GM10248 (cell line): ENCODE measurements around the gene ATRNL1.

ENCODE experiments used
- CTCF ChIA-PET: fragments of 300-600 bp; sonication (Branson Sonifier 250); formaldehyde crosslinking; extraction: SDS; loops from one replicate; lab custom pipeline; 2021; ENCODE audit warnings: antibody characterized with exemption; lab: Yijun Ruan, JAX
- POLR2A ChIA-PET: fragments of 350-650 bp; sonication (Branson Sonifier 250); formaldehyde crosslinking; extraction: SDS; loops from one replicate; lab custom pipeline; 2020; ENCODE audit warnings: antibody characterized with exemption; lab: Yijun Ruan, JAX
- DNase-seq: peaks from one replicate; pipeline ENCODE4 v3.0.0; 2012; ENCODE audit errors: extremely low spot score
- TF ChIP-seq, protein P1 (sequence below): IDR thresholded peaks from 2 replicates; pipeline ENCODE4 v1.5.1; 2012; ENCODE audit warnings: mild to moderate bottlenecking, low read depth; ENCODE audit errors: extremely low read depth, missing control alignments, control extremely low read depth

Gene ATRNL1

DNA sequence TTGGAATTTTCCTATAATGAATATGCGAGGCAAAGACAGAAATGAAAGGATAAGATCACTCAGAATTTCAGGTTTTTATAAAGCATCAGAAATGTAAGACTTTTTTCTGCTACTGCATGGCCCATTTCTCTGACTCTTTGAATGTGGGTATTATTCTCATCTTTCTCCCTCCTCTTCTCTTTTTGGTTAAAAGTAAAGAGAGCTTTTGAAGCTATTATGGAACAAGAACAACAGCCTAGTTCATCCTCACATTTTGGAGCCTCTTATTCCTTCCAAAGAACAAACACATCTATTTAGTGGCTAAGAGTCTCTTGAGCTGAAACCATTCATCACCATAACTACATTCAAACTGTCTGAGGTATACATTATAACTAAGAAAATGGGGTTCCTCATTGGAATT is 19.4 kb upstream of the ATRNL1 start:
- TF ChIP-seq, protein P1, sequence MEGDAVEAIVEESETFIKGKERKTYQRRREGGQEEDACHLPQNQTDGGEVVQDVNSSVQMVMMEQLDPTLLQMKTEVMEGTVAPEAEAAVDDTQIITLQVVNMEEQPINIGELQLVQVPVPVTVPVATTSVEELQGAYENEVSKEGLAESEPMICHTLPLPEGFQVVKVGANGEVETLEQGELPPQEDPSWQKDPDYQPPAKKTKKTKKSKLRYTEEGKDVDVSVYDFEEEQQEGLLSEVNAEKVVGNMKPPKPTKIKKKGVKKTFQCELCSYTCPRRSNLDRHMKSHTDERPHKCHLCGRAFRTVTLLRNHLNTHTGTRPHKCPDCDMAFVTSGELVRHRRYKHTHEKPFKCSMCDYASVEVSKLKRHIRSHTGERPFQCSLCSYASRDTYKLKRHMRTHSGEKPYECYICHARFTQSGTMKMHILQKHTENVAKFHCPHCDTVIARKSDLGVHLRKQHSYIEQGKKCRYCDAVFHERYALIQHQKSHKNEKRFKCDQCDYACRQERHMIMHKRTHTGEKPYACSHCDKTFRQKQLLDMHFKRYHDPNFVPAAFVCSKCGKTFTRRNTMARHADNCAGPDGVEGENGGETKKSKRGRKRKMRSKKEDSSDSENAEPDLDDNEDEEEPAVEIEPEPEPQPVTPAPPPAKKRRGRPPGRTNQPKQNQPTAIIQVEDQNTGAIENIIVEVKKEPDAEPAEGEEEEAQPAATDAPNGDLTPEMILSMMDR, result no peak
- no peak for DNase-seq
- POLR2A ChIA-PET, result no interaction called here
- CTCF ChIA-PET, result interaction anchor here (0.9 to 1.1 kb wide), 3 partner anchors 8 to 25 kb away, joined by 3 to 4 read pairs (median 4); no protein-coding TSS in a partner anchor

DNA sequence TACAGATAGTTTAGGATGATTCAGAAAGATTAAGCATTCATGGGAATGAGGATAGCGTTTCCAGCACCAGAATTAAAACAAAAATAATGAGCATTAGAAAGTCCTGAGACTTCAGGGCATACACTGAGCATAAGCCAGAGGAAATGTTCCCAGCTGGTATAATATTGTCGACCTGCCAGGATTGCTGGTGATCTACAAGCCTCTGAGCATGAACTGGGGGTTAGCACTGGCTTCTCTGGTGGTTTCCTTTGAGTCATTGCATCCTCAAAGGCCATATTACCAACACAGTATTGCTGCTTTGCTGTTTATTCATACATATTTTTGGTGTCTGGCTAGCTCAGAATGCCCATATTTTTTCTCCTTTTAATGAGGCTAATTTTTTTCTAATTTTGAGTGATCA is 10.7 kb upstream of the ATRNL1 start:
- ChIA-PET CTCF (interaction anchor here (1.0 kb wide), 1 partner anchor 25 kb away, joined by 3 read pairs; no protein-coding TSS in a partner anchor), POLR2A (no interaction called here)
- TF ChIP-seq, protein P1, result no peak
- DNase-seq, result no peak

DNA sequence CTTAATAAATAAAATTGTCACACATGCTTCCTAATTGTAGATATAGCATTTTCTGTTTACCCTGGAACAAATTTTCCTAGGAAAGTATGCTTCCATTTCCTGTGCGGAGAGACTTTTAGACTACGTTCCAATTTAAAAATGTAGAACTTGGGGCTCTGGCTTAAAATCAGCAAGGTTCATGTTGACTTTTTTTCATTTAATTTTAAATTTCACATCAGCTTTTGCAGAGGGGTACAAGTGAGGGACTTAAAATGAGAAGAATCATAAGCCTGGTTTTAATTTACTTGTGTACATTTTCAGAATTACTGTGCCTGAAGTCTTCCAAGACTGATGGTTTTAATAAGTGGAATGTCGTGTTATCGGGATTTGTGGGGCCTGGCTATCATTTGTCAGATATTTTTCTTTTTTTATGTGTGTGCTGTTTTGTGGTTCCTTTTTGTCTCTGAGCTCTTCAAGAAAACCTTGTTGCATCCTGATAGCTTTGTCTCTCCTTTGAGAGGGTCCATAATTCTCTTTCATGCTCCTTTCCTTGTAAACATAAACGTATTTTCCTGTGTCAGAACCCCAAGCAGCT is 8.8 kb upstream of the ATRNL1 start:
- CTCF ChIA-PET, result interaction anchor here (0.6 to 1.4 kb wide), 2 partner anchors 10 to 36 kb away, joined by 3 read pairs; no protein-coding TSS in a partner anchor
- TF ChIP-seq, protein P1, result no peak
- POLR2A ChIA-PET, result no interaction called here
- DNase-seq, result no peak

DNA sequence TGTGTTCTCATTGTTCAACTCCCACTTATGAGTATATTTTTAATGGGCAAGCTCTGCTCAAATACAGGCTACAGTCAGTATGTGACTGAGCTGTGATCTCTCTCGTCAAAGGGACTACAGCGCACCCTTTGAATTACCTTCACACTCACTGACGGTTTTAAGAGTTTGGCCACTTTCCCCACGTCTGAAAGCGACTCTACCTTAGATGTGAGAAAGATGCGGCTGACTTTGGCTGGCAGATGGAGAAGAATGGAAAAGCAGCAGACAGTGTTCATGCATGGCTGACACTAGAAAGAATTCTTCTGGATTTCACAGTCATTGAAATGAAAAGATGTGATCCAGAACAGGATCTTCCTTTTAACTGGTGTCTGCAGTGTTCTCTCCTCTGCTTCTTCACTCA is 2.0 kb upstream of the ATRNL1 start:
- ChIA-PET POLR2A (no interaction called here), CTCF (no interaction called here)
- TF ChIP-seq, protein P1, result no peak
- DNase-seq, result no peak

DNA sequence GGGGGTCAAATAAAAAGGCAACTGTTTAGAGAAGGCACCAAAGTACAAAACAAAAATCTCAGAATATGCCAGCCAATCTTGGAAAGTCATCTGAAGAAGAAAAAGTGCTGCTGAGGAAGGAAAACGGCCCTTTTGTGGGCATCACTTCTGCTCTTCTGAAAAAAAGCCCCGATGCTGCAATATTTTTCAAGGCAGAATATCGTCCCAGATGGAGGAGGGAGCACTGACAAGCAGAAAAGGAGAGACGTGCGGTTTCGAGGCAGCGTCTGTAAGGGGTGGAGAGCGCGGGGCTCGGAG is 959 bp upstream of the ATRNL1 start:
- ChIA-PET CTCF (interaction anchor here (1.0 kb wide), 1 partner anchor 90 kb away, joined by 3 read pairs; no protein-coding TSS in a partner anchor), POLR2A (interaction anchor here (0.6 kb wide), 1 partner anchor 241 kb away, joined by 6 read pairs; no protein-coding TSS in a partner anchor)
- TF ChIP-seq, protein P1, result no peak
- DNase-seq, result peak; percentile 17

DNA sequence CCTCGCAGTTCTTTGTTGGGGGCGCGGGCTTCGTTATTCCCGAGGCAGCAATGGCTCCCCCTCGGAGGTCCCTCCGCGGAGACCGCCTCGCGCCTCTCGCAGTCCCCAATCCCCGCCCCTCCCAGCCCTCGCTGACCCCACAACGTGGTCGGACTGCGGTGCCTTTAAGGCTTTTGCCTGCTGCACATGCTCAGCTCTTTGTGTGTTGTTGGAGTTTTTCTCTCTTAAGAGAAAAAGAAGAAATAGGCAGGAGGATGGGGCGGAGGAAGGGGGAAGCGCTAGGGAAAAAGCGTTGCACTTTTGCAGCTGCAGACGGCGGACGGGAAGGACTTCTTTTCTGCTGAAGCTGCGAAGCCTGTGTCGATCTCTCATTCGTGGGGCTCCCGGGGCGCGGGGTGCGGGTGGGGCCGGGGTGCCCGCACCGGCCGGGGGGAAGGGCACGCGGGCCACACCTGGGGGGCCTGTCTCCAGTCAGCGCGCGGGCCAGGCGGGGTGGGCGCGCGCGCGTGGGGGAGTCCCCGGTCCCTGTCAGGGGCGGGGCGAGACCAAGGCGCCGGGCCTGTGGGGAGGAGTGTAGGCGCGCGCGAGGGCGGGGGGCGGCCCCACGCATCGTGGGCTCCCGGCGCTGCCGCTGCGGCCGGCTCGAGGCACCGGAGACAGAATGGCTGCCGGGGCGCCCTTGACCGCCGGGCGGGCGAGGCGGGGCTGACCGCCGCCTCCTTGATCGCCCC is 445 bp upstream of the ATRNL1 start:
- ChIA-PET POLR2A (interaction anchor here (0.6 kb wide), 1 partner anchor 241 kb away, joined by 6 read pairs; no protein-coding TSS in a partner anchor), CTCF (interaction anchor here (1.0 kb wide), 1 partner anchor 91 kb away, joined by 3 read pairs; no protein-coding TSS in a partner anchor)
- TF ChIP-seq, protein P1, result no peak
- DNase-seq, result peak; percentile 63
